GM18498 (cell line): Measurements from ENCODE around the gene SCRN2.

Experiments used
- ATAC-seq: cut with Tn5 transposase; IDR thresholded peaks from one replicate; pipeline ENCODE4 v1.9.1; 2021; ENCODE audit warnings: mild to moderate bottlenecking, moderate library complexity; ENCODE audit not compliant: unreplicated experiment

The SCRN2 gene

GRCh38 chr17:47847341-47848197, 6.5 kb upstream of the SCRN2 start:
- no peak for ATAC-seq

DNA sequence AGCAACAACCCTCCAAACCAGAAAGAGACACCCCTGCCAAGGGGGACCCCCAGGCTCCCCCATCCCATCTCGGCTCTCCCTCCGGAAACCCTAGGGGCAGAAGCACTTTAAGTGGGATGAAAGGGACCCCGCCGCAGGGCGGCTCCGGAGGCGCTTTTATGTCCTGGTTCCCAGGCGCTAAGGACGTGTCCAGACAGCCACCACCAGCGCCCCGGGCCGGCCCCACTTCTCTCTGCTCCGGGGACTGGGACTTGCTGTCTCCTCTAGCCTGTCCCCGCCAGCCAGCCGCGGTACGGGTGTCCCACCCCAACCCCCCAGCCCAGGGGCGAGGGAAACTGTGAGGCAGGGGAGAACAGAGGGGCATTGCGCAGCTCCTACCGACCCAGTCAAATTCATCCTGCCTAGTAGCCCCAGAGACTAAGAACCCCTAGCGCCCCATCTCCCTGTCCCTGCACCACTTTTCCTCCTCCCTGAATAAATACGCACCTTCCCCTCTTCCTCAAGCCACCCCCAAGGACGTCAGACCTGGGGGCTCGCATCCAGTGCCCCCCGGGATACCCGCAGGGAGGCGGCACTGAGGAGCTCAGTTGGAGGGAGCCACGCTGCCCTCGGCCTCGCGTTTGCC, 5.8 kb upstream of the SCRN2 start:
- ATAC-seq, result no peak

DNA sequence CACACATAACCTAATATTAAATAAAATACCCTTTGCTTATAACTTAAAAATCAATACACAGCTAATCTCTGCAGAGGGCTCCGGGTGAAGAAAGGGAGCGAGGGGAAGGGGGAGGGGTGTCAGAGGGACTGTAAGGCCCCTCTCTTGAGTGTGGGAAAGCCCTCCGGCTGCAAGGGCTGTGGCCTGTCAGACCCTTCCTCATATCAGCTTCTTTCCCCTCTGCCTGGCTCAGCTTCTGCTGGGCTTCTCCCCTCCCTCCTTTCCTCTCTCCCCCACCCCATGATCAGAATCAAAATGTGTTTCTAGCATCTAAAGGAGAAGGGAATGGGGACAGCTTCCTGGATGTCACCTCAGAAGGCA, 4.6 kb upstream of the SCRN2 start:
- no peak for ATAC-seq

- no peak for ATAC-seq
Observed at GRCh38 chr17:47844814-47845715, 4.0 kb upstream of the SCRN2 start.

DNA sequence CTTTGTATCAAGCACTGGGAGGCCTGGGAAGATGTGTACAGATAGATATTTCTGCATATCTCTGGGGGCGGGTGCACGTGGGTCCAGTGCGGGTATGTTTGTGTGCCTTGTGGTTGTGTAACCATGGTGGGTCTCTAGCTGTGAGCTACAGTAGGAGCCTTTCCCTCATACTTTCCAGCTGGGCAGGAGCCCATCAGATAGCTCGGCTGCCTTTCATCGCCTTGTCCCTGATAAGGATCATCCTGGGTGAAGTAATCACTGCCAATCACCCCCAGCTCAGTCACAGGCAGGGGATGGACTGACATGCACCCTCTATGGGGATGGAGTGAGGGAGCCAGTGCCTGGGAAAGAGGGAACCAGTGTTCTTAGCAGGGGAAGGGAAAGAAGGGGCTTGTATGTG, 3.2 kb upstream of the SCRN2 start:
- no peak for ATAC-seq

DNA sequence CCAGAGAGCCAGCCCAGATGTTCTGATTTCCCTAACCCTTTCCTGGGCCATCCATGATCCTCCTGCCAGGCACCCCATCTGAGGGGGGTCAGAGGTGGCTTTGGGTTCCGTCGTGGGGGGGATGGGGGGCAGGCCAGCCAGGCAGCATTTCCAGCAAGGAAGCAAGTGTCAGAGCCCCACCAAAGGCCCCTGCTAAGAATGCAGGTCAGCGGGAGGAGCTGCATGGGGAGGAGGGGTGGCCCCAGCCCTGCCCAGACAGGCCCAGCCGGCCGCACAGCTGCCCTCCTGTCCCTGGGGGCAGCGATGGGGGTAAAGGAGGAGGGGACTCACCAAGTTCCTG, 2.3 kb upstream of the SCRN2 start:
- no peak for ATAC-seq

- no peak for ATAC-seq
Observed at GRCh38 chr17:47841488-47842291, 617 bp upstream of the SCRN2 start.

DNA sequence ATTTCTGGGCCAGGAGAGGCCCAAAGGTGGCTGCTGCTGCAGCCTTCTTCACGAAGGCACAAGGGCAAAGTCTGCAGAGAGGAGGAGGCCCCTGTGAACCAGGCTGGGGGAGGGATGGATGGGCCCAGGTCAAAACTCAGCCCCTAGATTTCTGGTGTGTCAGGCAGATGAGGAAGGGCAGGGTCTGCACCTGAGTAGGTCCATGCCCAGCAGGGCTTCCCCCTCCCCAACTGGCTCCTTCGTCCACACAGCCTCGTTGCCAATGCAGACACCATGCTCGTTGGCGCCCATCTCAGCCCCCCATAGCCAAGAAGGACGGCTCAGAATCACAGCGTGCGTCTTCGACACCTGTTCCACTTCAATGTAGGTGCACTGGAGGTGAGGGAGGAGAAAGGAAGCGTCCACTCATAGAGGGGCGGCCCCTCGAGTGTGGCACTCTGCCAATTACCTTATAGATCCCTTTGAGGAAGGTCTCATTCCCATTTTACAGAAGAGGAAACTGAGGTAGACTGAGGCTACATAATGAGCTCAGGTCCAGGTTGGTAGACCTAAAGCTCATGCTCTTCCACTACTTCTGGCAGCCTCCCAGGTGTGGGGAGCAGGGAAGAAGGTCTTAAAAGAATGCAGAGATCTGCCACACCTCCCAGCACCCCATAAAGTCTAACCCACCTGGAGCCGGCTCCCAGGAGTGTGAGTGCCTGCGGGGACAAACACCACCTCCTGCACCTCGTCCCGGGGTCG, 902 bp downstream of the SCRN2 start:
- no peak for ATAC-seq

- no peak for ATAC-seq
Observed at GRCh38 chr17:47839071-47839470, 2.0 kb downstream of the SCRN2 start.

DNA sequence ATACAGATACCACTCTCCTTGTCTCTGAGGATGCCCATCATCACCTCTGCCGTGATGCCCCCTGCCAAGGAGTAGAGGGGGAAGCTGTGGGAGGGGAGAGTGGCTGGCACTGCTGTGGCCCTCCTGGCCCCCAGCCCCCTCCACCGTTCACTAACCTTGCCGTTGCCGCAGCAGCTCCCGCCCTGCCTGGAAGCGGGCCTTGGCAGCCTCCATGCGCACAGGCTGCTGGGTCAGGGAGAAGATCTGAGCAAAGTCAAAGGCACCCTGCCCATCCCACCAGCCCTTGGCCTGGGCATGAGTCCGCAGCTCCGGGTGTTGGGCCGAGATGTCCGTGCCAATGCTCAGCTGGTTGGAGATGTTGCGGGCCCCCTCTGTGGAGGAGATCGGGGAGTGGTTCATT, 2.4 kb downstream of the SCRN2 start:
- no peak for ATAC-seq

- no peak for ATAC-seq
Observed at GRCh38 chr17:47837401-47838039, 3.6 kb downstream of the SCRN2 start.

- ATAC-seq, result no peak
Observed at GRCh38 chr17:47836601-47837000, 4.5 kb downstream of the SCRN2 start.

GRCh38 chr17:47834756-47835155, 6.3 kb downstream of the SCRN2 start:
- ATAC-seq, result no peak

GRCh38 chr17:47831934-47832327, 9.1 kb downstream of the SCRN2 start:
- ATAC-seq, result no peak

DNA sequence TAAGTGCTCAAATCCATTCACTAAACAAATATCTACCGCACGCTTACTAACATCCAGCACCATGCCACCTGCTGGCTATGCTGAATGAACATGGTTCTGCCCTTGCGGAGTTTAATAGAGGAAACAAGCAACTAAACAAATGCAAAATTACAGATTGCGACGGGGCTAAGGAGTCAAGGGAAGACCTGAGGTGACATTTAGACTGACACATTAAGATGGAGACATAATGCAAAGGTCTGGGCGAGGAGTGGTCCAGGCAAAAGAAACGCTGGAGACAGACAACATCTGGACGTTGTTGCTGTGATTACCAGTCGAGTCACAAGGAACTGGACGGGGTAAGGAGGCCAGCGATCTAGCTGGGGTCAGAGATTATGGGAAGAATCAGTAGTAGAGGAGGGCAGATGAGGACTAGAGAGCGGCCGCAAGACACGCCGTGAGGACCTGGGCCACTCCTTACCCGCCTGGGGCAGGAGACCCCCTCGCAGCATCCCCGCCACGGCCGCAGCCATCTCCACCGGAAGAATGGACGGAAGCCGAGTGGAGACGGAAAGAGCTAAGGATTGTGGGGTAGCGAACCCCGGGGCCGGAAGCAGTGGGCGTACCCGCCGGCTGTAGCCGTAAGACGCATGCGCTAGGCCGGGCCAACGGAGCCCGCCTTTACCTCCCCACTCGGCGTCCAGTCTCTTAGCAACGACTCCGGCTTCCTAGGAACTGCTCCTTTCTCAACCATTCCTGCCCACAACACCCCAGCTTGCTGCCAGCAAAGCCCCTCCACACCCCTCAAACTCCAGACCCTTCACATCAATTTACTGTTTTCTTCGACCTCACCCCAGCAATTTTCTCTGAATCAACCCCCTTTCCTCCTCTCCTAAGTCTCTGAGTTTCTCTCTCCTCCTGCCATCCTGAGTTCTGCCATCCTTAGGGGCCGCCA, 9.8 kb downstream of the SCRN2 start, which contains the start of the genes LRRC46 and MRPL10:
Gene LRRC46, plus strand, starts transcription at position 668 of the 931 bp plus-strand sequence. CDS start 320 bp downstream, outside the sequence.
Gene MRPL10, minus strand, starts transcription at position 539 of the 931 bp plus-strand sequence. Its CDS starts 30 bp downstream, at position 509.
- ATAC-seq, result peak; percentile 86

GRCh38 chr17:47830396-47831002, 10.6 kb downstream of the SCRN2 start:
- no peak for ATAC-seq

GRCh38 chr17:47829870-47830269, 11.2 kb downstream of the SCRN2 start:
- no peak for ATAC-seq

DNA sequence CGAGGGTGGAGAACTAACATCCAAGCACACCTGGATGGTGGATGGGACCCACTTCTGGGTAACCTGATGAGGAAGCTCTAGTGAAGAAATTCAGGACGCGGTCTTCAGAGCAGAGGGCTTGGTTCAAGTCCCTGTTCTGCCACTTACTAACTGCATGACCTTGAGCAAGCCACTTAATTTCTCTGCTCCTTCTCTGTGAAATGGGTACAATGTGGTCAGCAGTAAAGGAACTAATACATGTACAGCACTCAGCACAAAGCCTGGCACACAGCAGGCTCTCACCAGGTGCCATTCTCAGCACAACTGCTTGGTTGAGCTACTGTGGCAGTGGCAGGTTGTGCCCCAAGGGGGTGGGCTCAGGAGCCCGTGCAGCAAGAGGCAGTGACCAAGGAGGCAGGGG, 17.6 kb downstream of the SCRN2 start:
- ATAC-seq, result no peak
